HL-60 (cell line): ENCODE results near the gene AHI1.

Experiments
- GABPA ChIP-seq: IDR thresholded peaks from 2 replicates; pipeline ENCODE4 v1.6.1; 2012; ENCODE audit warnings: low read depth
- POLR2AphosphoS5 ChIP-seq: IDR thresholded peaks from 2 replicates; pipeline ENCODE4 v1.6.1; 2012; ENCODE audit warnings: low read depth
- SPI1 ChIP-seq: IDR thresholded peaks from 2 replicates; pipeline ENCODE4 v1.6.1; 2012; ENCODE audit warnings: low read depth, mild to moderate bottlenecking, borderline replicate concordance
- TF ChIP-seq, protein P1 (sequence below): IDR thresholded peaks from one replicate; pipeline ENCODE4 v1.5.1; 2011; ENCODE audit warnings: low read length, control low read depth, inconsistent platforms; ENCODE audit not compliant: insufficient read depth
- TF ChIP-seq, protein P2 (sequence below): IDR thresholded peaks from 2 replicates; pipeline ENCODE4 v1.6.1; 2012; ENCODE audit warnings: low read depth; ENCODE audit not compliant: insufficient replicate concordance

DNA sequence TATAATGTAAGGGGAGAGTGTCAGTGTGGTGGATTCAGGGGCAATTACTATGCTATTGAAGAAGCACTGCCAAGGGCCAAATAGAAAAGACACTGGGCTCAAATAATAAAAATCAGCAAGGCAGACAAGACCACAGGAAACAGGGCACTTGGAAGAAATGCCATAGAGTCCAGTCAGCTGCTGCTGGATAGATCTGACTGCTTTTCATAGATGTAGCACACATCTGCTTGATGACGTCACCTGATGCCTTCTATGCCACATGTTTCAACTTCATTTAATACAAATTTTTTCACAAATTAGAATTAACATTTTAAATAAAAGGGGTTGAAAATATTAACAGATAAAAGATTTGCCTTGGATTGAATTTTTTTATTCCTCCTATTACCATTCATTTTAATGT is 23.9 kb upstream of the AHI1 start:
- TF ChIP-seq, protein P1, sequence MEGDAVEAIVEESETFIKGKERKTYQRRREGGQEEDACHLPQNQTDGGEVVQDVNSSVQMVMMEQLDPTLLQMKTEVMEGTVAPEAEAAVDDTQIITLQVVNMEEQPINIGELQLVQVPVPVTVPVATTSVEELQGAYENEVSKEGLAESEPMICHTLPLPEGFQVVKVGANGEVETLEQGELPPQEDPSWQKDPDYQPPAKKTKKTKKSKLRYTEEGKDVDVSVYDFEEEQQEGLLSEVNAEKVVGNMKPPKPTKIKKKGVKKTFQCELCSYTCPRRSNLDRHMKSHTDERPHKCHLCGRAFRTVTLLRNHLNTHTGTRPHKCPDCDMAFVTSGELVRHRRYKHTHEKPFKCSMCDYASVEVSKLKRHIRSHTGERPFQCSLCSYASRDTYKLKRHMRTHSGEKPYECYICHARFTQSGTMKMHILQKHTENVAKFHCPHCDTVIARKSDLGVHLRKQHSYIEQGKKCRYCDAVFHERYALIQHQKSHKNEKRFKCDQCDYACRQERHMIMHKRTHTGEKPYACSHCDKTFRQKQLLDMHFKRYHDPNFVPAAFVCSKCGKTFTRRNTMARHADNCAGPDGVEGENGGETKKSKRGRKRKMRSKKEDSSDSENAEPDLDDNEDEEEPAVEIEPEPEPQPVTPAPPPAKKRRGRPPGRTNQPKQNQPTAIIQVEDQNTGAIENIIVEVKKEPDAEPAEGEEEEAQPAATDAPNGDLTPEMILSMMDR = no peak
- TF ChIP-seq POLR2AphosphoS5 (no peak), SPI1 (no peak), GABPA (no peak)
- TF ChIP-seq, protein P2, sequence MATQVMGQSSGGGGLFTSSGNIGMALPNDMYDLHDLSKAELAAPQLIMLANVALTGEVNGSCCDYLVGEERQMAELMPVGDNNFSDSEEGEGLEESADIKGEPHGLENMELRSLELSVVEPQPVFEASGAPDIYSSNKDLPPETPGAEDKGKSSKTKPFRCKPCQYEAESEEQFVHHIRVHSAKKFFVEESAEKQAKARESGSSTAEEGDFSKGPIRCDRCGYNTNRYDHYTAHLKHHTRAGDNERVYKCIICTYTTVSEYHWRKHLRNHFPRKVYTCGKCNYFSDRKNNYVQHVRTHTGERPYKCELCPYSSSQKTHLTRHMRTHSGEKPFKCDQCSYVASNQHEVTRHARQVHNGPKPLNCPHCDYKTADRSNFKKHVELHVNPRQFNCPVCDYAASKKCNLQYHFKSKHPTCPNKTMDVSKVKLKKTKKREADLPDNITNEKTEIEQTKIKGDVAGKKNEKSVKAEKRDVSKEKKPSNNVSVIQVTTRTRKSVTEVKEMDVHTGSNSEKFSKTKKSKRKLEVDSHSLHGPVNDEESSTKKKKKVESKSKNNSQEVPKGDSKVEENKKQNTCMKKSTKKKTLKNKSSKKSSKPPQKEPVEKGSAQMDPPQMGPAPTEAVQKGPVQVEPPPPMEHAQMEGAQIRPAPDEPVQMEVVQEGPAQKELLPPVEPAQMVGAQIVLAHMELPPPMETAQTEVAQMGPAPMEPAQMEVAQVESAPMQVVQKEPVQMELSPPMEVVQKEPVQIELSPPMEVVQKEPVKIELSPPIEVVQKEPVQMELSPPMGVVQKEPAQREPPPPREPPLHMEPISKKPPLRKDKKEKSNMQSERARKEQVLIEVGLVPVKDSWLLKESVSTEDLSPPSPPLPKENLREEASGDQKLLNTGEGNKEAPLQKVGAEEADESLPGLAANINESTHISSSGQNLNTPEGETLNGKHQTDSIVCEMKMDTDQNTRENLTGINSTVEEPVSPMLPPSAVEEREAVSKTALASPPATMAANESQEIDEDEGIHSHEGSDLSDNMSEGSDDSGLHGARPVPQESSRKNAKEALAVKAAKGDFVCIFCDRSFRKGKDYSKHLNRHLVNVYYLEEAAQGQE = no peak
